Neural cell (in vitro differentiated cells): ENCODE measurements around the gene CASZ1.

Experiments used
- CTCF ChIP-seq: fragments of 450-650 bp; IDR thresholded peaks from 2 replicates; pipeline ENCODE4 v1.5.1; 2014; ENCODE audit warnings: antibody characterized with exemption, mild to moderate bottlenecking, moderate library complexity; ENCODE audit not compliant: poor library complexity, severe bottlenecking
- EP300 ChIP-seq: fragments of 450-650 bp; conservative IDR thresholded peaks from 2 replicates; pipeline ENCODE4 v1.6.1; 2014; ENCODE audit warnings: antibody characterized with exemption, mild to moderate bottlenecking, moderate library complexity; ENCODE audit not compliant: poor library complexity, severe bottlenecking
- EZH2 ChIP-seq: fragments of 200-600, 300-800 bp; shearing (Covaris generic), sonication (generic); IDR thresholded peaks from 2 replicates; pipeline ENCODE4 v1.6.1; 2014; ENCODE audit warnings: antibody characterized with exemption, low read length, borderline replicate concordance, mild to moderate bottlenecking; ENCODE audit not compliant: insufficient read depth, poor library complexity, severe bottlenecking

GRCh38 chr1:10686404-10687040 lies 109.9 kb downstream of the CASZ1 start:
- TF ChIP-seq EZH2 (no peak), CTCF (no peak), EP300 (no peak)
